Colonic mucosa (tissue), 4 donors: ENCODE measurements around the gene HOXA13. TPM values are rescaled to one million over a fixed set of nuclear protein-coding genes. Genes with fewer than 3 reads are reported as not detected.

Source experiments
- DNase-seq: peaks from one replicate; pipeline ENCODE4 v3.0.0-alpha.2; 2020
- H3K27ac ChIP-seq: fragments of 200-600 bp; one replicate; pipeline ENCODE4 v1.8.0; 2021
- H3K27me3 ChIP-seq: fragments of 200-600 bp; one replicate; pipeline ENCODE4 v1.8.0; 2021
- H3K36me3 ChIP-seq: fragments of 200-600 bp; one replicate; pipeline ENCODE4 v1.8.0; 2021
- H3K4me1 ChIP-seq: fragments of 200-600 bp; one replicate; pipeline ENCODE4 v1.8.0; 2021; ENCODE audit warnings: mild to moderate bottlenecking
- H3K4me3 ChIP-seq: fragments of 200-600 bp; one replicate; pipeline ENCODE4 v1.8.0; 2021
- H3K9ac ChIP-seq, 2 donors: one replicate each; pipeline ENCODE4 v1.7.0; 2013; ENCODE audit warnings: control low read depth in 2 of 2, low read depth in 2 of 2, low read length in 2 of 2
- H3K9me3 ChIP-seq: fragments of 200-600 bp; one replicate; pipeline ENCODE4 v1.8.0; 2021
- intact Hi-C: fragments of 100-400 bp; cut with DNase I; formaldehyde crosslinking; loops from one replicate; pipeline ENCODE4 v1.14.1; 2022
- total RNA-seq, 2 donors: library from RNA; stranded (reverse); fragmentation: NEBNext Ultra II Directional in 1 of 2; extraction: Animal tissue kit (Norgen Biotek cat#: 25700) in 1 of 2; gene quantifications; one replicate each; pipeline ENCODE4 v1.2.1, GENCODE V29; 2021
- TF ChIP-seq, protein P1 (sequence below): fragments of 200-600 bp; IDR thresholded peaks from one replicate; pipeline ENCODE4 v1.8.0; 2022; ENCODE audit warnings: antibody characterized with exemption, mild to moderate bottlenecking
- donor health status: healthy.
- donor health status: DM: no; HTN: no; CAD: no.
- donor health status: DM: no; HTN: no; CAD: no.

Gene HOXA13
- total RNA-seq, 2 donors from 2014 or later, result 22.7 to 33.8 TPM

DNA sequence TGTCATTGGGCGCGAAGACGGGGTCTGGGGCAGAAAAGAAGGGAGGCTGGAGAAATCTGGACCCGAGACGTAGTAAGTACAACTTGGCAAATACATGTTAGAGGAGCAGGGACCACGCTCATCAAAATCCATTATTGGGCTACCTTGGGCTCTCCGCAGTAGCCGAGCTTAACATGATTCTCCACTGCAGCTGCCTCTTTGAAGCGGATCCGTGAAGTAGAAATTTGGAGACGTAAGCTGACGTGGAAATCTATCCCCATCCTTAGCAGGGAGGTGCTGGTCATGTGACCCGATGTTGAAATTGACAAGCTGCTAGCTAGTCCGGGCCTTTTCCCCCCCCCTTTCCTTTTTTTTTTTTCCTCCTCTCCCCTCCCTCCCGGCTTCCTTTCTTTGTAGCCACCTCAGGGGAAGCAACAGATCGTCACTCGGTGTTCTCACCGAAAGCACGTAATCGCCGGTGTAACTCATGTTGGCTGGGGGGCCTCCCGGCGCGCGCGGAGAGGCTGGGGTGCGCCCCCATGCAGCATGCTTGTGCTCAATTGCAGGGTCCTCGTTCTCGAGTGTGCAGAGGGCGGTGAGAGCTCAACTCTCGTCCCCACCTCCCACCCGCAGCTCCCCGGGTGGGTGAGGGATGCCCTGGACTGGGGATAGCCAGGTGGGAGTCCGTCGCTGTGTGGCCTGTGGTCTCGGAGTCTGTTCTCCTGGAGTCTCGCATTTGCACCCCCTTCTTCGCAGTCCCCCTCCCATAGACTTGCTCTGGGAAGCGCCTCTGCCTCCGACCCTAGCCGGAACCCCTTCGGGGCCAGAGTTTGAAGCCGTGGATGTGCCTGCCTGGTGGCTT lies 14.7 kb downstream of the HOXA13 start, which contains the start of gene HOXA11:
HOXA11 (minus strand) TSS at position 220 of the 841 bp plus-strand sequence; CDS start at position 132, 88 bp downstream.
- DNase-seq, result peak; percentile 91
- peaks cover 20% of the 10 kb centered on the region for H3K4me1 ChIP-seq
- intact Hi-C loops, result no loop called here
- TF ChIP-seq, protein P1, sequence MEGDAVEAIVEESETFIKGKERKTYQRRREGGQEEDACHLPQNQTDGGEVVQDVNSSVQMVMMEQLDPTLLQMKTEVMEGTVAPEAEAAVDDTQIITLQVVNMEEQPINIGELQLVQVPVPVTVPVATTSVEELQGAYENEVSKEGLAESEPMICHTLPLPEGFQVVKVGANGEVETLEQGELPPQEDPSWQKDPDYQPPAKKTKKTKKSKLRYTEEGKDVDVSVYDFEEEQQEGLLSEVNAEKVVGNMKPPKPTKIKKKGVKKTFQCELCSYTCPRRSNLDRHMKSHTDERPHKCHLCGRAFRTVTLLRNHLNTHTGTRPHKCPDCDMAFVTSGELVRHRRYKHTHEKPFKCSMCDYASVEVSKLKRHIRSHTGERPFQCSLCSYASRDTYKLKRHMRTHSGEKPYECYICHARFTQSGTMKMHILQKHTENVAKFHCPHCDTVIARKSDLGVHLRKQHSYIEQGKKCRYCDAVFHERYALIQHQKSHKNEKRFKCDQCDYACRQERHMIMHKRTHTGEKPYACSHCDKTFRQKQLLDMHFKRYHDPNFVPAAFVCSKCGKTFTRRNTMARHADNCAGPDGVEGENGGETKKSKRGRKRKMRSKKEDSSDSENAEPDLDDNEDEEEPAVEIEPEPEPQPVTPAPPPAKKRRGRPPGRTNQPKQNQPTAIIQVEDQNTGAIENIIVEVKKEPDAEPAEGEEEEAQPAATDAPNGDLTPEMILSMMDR, result no peak
- no peaks in the 10 kb centered on the region for H3K36me3 ChIP-seq
- no peaks in the 10 kb centered on the region for H3K9me3 ChIP-seq
- H3K9ac ChIP-seq, result peak within 1 kb of the TSS; percentile 89 to 92
- H3K4me3 ChIP-seq, result peak within 1 kb of the TSS; percentile 50
- peak within 1 kb of the TSS; percentile 94 for H3K27ac ChIP-seq
- H3K27me3 ChIP-seq, result peaks cover 5% of the 10 kb centered on the region

DNA sequence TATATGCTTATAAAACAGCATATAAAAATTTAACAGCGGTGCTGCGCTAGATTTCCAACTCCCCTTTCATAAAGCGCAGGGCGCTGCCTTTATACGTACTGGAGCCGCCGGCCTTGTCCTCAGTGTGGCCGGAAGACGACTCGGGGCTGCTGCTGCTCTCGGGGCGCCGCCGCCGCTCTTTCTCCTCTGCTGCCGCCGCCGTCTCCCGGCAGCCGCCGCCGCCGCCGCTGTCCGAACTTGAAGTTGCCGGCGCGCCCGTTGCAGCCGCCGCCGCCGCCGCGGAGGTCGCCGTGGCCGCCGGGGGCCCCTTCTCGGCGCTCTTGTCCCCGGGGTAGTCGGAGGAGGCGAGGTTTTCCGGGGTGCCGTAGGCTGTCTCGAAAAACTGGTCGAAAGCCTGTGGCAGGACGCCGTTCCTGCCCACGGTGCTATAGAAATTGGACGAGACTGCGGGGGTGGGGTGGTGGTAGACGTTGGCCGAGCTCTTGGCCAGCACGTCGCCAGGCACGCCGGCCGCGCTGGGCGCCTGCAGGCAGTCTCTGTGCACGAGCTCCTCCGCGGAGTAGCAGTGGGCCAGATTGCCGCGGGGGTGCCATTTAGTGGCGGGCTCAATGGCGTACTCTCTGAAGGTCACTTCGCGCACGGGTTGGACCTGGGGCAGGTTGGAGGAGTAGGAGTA lies 15.4 kb downstream of the HOXA13 start:
- Histone ChIP-seq H3K9ac (peak overlapping the region; percentile 89 to 92), H3K27ac (peak overlapping the region; percentile 94), H3K36me3 (no peaks in the 10 kb centered on the region), H3K9me3 (no peaks in the 10 kb centered on the region), H3K4me3 (peak overlapping the region; percentile 50), H3K27me3 (peaks cover 5% of the 10 kb centered on the region), H3K4me1 (peaks cover 20% of the 10 kb centered on the region)
- intact Hi-C loops, result no loop called here
- DNase-seq, result no peak
- TF ChIP-seq, protein P1, result no peak

DNA sequence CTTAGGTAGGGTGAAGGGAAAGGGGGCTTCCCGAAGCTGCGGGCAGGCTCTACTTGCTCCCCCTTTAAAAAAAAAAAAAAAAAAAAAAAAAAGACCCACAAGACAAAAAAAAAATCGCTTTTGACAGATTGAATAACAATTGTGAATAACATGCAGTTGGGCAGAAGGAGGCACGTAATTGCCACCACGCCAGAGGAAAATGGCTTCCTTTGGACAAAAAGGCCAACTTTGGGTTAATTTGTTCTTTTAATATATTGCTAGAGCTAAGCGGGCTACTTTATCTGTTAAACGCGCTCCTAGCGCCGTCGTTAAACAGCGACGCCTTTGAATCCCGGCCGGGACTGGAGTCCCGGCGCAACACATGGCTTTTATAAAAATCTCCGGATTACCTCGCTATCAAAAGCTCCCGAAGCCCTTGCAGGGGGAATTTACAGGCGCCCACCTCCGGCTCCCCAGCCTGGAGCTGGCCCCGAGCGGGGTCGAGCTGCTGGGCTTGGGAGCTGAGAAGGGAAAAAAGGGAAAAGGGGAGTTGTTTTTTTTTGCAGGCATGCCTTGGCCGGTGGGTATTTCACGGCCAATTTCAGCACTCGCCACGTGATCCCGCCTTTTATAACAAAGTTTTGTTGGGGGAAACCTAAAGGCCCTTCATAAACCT lies 16.1 kb downstream of the HOXA13 start:
- Histone ChIP-seq H3K27ac (peak overlapping the region; percentile 94), H3K27me3 (peaks cover 5% of the 10 kb centered on the region), H3K36me3 (no peaks in the 10 kb centered on the region), H3K4me1 (peaks cover 20% of the 10 kb centered on the region), H3K4me3 (peak overlapping the region; percentile 50), H3K9me3 (no peaks in the 10 kb centered on the region), H3K9ac (peak overlapping the region; percentile 89 to 92)
- TF ChIP-seq, protein P1, result no peak
- intact Hi-C loops, result no loop called here
- no peak for DNase-seq

GRCh38 chr7:27182861-27183681 lies 16.8 kb downstream of the HOXA13 start:
- Histone ChIP-seq H3K27me3 (peaks cover 5% of the 10 kb centered on the region), H3K27ac (peak overlapping the region; percentile 94), H3K4me3 (peak overlapping the region; percentile 50), H3K9ac (peak overlapping the region; percentile 89 to 92), H3K36me3 (no peaks in the 10 kb centered on the region), H3K9me3 (no peaks in the 10 kb centered on the region), H3K4me1 (peaks cover 20% of the 10 kb centered on the region)
- intact Hi-C loops, result no loop called here
- TF ChIP-seq, protein P1, result no peak
- no peak for DNase-seq
